Tongue (tissue), 2 donors: ENCODE measurements around the gene GPC5. TPM values are rescaled to one million over a fixed set of nuclear protein-coding genes. Genes with fewer than 3 reads are reported as not detected.

Experiments used
- DNase-seq: peaks from one replicate; pipeline ENCODE4 v3.0.0-alpha.2; 2015
- total RNA-seq: library from RNA; depleted of rRNA; stranded (reverse); fragments of >200 nt; gene quantifications from one replicate; pipeline ENCODE4 v1.2.3, GENCODE V29; 2014

The GPC5 gene
- total RNA-seq, 1 donor from 2014 or later, result 5.4 TPM

DNA sequence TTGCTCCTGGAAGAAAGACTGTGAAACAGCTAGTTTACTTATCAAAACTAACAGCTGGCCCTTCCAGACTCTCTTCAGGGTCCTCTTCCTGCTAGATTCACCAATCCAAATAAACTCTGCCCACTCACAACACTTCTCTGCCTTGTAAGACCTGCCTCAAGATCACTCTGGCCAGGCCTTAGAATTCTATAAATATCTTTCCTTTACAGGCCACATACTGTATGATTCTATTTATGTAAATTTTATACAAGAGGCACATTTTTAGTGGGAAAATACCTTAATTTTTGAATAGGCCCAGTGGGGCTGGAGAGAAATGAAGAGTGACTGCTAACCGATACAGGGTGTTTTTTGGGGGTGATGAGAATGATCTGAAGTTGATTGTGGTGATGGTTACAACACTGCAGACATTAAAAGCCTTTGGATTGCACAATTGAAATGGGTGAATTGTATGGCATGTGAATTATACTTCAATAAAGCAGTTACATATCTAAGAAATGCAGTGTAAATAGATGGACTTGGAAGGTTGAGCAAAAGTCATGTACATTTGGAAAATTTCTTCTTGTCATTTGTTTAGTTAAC is 141.8 kb downstream of the GPC5 start:
- DNase-seq, result no peak

DNA sequence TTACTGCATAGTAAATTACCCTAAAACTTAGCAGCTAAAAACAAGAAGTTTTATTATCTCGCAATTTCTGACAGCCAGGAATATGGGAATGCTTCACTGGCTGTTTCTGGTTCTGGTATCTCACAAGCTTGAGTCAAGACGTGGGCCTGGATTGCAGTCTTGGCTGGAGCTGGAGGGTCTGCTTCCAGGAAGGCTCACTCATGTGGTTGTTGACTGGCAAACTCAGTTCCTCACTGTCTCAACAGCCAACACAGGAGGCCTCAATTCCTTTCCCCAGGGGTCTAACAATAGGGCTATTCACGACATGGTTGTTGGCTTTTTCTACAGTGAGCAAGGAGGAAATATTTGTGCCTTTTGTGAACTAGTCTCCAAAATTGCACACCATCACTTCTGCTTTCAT is 146.3 kb downstream of the GPC5 start:
- no peak for DNase-seq

DNA sequence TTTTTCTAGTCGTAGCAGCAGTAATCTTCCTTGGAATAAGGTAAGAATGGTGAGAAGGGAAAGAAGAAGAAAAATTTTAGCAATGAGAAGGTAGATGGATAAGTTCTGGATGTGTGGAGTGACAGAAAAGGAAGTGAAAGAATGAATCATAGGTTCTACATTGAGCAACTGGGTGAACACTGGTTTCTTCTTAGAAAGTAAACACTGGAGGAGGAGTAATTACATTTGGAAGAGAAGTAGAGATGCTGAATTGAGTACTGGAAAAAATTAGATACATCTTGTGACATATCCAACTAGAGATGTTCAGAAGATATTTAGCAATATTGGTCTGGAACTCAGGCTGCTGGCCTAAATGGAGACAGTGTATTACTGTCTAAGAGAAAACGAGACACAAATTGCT is 148.5 kb downstream of the GPC5 start:
- DNase-seq, result no peak

DNA sequence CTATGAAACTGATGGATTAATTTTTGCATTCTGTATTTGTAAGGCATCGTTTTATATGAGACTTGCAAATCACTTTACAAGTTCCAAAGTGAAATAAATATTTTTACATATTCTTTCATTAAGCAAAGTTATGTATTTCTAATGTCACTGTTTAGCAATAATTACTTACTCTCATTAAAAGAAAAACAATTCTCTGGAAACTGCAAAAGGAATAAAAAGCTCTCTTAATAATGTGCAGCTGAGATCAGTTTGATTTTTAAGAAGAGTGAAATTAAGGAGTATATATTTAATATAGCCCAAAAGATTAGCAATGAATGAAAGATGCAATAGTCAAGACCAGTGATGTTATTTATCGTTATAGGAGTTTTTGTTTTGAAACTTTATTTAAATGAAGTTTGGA is 155.2 kb downstream of the GPC5 start:
- no peak for DNase-seq

DNA sequence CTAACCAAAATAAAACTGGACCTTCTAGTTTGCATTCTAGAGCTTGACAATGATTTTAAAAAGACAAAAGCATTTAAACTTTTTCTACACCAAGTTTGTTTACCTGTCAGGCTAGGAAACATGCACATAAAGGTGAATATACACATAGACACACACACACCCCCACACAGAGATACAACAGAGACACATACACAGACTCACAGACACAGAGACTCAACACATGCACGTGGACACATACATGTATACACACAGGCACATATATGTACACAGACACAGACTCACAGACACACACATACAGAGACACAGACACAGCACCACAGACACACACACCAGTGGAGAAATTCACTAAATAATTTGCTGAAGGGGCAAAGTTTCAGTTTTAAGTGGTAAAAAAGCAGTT is 155.7 kb downstream of the GPC5 start:
- DNase-seq, result no peak

DNA sequence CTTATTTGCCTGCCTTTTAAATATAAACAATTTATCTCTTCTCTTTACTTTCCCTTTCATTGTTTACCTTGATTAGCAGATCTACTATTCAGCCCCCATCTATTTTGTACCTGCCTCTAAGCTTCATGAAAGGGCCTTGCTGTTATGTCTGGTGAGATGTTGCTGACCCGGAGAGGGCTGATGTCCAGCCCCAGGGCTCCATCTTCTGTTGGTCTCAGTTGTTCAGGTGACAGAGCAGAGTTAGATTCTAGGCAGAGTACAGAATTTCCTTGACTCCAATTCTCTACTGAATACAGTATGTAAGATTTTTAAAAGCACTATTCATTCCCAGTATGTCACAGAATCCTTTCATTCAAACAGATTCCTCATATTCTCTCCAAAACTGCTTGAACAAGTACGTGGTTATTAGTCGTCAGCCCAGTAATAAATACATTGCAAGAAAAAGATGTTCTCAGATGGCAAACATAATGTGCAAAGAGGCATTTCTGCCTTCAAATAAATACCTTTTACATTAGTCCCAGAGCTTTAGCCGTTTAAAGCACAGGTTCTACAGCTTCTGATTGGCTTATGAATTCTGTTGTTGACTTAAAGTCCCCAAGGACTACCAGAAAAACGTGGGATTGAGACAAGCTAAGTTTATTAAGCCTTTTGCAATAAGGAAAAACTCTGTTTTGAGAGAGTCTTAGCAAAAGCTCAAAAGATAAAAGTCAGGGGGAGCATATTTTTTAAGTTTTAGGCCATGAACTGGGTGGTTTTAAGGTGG is 159.1 kb downstream of the GPC5 start:
- no peak for DNase-seq

DNA sequence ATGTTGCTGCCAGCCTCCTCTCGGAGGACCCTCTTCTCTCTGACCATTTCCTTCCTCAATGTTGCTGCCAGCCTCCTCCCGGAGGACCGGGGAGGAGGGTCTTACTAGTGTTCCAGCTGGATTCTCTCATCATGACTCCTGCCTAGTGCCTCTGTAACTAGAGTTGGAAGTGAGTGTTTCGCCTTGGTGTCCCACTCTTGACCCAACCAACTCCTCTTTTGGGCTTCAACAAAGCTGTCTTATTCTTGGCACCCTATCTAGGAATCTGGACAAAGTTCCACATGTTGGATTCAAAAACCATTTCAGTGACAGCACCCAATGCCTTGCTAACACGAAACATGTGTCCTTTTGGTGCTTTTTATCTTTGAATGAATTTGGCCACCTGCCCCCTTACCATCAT is 165.4 kb downstream of the GPC5 start:
- DNase-seq, result no peak

DNA sequence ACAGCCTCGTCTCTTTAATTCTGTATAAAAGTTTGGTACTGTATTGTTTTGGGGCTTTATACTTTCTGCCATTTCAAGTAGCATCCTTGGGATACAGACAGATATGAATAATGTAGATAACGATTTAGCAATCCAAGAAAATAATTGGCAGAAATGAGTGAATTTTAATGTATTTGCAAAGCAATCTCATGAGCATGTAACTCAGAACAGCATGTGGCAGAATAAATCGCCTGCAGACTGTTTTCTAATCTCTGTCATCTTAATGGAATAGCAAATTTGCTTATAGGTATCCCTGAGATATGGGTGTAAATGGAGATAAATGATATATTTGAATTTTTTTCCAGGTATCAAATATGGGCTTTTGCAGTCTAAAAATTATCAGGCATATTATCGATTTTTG is 166.0 kb downstream of the GPC5 start:
- no peak for DNase-seq

DNA sequence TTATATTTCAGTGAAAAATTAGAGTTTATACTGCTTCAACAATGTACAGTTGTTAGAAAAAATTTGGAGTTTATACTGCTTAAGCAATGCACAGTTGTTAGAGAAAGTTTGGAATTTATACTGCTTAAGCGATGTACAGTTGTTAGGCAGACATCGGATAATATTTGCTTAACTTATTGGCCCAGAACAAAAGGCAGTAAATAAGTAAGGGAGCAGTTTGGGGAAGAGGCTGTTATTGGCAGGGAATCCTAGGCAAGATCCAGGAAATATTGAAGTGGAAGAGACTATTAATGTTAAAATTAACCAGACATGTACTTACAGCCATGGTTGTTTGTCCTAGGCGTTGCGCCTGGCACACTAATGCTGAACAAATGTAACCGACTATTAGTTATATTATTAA is 166.9 kb downstream of the GPC5 start:
- DNase-seq, result no peak

DNA sequence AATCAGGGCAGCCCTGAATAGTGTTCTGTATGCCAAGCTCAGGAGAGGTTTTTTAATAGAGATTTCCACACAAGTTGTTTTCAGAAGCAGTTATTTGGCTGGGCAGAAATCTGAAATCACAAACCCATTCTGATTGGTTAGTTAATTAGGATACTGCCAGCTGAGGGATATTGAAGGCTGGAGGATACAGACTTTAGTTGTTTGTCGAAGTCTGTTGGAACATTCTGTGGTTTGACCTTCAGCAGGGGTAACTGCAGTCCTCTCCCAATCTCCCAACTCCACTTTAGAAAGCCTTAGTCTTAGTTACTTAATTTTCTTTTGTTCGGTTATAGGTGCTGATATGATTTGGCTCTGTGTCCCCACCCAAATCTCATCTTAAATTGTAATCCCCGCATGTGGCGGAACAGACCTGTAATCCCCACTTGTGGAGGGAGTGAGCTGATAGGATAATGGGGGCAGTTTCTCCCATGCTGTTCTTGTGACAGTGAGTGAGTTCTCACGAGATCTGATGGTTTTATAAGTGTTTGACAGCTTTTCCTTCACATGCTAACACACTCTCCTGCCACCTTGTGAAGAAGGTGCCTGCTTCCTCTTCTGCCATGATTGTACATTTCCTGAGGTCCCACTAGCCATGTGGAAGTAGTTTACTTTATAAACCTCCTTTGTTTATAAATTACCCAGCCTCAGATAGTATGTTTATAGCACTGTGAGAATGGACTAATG is 169.2 kb downstream of the GPC5 start:
- DNase-seq, result no peak

DNA sequence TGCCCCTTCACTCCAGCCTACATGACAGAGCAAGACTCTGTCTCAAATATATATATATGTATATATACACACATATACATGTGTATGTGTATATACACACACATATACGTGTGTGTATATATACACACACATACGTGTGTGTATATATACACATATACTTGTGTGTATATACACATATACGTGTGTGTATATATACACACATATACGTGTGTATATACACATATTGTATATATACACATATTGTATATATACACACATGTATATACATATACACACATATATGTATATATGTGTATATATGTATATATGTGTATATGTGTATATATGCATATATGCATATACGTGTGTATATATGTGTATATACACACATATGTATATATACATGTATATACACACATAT is 173.3 kb downstream of the GPC5 start:
- no peak for DNase-seq

DNA sequence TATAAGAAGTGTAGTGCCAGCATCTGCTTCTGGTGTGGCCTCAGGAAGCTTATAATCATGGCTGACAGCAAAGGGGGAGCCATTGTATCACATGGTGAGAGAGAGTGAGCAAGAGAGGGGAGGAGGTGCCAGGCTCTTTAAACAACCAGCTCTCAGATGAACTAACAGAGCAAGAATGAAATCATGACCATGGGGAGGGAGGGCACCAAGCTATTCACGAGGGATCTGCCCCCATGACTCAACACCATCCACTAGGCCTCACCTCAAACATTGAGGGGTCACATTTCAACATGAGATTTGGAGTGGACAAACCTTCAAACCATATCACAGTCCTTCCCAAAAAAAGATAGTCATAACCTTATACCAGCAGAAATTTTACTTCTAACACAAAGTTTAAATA is 174.0 kb downstream of the GPC5 start:
- DNase-seq, result no peak

DNA sequence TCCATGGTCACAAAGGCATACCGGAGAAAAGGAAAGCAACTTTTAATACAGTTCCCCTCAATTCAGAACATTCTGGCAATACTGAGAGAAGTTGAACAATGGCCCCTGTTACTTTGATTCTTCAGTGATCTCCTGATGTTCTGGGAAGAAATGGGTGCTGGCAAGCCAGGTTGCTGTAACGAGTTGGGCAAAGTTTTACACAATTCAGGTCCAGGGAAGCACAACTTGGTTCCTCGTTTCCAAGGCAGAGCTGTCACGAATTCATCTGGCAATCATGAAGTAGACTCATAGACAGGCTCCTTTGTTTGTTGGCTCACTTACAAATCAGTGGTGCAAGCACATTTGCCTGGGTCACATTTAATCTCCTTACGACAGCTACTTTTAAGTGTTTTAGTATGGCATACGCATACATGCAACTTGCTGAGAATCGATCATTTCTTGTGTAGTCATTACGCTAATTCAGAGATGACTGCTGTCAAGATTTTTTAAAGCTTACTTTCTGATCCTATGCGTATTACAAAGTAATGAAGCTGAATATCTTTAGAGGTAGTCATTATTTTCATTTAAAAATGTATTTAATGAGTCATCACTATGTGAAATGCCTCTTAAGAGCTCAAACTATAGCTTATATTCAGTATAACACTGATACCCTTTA is 174.7 kb downstream of the GPC5 start:
- no peak for DNase-seq

DNA sequence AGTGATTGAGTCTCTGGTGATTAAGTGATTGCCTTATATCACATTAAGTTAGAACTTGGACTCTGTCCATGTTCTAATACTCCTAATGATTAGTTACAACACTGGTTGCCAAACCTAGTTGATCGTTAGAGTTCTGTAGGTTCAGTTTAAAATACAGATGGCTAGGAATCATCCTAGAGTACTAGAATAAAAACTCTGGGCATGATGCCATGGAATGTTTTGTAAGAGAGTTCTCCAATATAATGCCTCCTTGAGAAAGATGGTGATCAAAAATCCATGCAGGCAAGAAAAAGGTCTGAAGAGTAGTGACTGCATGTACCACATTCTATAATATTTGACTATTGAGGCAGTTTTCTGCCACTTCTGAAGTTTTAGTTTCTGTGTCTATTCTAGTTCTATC is 176.3 kb downstream of the GPC5 start:
- no peak for DNase-seq

DNA sequence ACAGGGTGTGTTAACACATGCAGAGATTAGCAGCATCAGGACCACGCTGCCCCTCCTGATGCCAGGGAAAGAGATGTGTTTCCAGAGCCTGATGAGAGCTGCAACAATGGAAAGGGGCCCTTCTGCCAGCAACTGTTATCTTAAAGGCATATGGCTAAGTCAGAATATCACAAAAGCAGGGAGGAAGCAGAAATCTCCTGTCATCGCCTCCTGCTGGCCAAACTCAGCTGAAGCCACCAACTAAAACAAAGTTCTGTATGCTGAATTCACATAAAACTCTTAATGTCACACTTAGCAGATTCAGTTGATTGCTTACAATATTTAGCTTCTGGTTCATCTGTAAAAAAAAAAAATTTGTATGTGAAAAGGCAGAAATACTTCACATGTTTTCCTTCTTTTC is 178.2 kb downstream of the GPC5 start:
- DNase-seq, result no peak

DNA sequence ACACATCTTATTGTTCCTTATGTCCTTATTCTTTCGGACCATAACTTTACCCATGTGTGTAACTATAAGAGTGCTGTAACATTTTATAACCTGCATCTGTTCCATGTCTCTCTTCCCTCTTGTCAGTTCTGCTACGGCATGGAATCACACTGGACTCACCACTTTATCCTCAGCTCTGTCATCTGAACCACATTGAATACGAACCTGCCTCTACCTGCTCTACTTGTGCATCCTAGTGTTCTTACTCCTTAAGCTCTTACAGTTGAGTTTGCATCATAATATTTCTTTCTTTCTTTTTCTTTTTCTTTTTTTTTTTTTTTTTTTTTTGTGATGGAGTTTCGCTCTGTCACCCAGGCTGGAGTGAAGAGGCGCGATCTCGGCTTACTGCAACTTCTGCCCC is 180.9 kb downstream of the GPC5 start:
- DNase-seq, result no peak

DNA sequence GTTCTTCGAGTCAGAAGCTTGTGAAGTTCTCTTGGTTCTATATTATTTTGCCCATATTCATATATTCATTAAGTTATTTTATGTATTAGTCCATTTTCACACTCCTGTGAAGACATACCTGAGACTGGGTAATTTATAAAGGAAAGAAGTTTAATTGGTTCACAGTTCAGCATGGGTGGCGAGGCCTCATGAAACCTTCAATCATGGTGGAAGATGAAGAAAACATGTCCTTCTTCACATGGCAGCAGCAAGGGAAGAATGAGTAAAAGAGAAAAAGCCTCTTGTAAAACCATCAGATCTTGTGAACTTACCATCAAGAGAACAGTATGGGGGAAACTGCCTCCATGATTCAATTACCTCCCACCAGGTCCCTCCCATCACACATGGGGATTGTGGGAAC is 182.3 kb downstream of the GPC5 start:
- no peak for DNase-seq

DNA sequence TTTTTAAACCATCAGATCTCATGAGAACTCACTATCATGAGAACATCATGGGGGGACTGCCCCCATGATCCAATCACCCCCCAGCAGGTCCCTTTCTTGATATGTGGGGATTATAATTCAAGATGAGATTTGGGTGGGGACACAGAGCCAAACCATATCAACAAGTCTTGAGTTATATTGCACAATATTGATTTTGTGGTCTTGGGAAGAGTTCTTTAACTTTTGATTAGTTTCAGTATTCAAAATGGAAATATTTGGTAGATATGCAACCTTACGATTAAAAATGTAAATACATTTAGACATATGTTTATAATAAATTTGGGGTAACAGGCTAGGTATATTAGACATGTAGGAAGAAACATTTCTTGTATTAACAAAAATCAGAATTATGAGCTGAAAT is 188.2 kb downstream of the GPC5 start:
- DNase-seq, result no peak

DNA sequence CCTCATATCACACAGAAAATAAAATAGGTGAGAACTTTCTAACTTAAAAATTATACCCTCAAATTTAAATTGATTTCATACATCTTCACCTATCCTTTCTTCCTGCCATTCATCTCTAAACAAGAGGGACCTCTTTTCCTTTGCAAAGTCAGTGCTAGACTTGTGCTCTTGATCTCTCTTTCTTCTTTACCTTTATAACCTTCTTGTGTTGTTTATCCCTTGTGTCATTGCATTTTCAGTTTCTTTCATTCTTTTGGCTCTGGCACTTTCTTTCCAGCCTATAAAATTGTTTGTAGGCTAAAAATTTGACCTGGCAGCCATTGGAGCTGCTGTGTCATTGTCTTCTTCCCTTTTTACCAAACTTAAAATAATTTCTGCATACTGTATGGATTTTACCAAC is 190.1 kb downstream of the GPC5 start:
- DNase-seq, result no peak

DNA sequence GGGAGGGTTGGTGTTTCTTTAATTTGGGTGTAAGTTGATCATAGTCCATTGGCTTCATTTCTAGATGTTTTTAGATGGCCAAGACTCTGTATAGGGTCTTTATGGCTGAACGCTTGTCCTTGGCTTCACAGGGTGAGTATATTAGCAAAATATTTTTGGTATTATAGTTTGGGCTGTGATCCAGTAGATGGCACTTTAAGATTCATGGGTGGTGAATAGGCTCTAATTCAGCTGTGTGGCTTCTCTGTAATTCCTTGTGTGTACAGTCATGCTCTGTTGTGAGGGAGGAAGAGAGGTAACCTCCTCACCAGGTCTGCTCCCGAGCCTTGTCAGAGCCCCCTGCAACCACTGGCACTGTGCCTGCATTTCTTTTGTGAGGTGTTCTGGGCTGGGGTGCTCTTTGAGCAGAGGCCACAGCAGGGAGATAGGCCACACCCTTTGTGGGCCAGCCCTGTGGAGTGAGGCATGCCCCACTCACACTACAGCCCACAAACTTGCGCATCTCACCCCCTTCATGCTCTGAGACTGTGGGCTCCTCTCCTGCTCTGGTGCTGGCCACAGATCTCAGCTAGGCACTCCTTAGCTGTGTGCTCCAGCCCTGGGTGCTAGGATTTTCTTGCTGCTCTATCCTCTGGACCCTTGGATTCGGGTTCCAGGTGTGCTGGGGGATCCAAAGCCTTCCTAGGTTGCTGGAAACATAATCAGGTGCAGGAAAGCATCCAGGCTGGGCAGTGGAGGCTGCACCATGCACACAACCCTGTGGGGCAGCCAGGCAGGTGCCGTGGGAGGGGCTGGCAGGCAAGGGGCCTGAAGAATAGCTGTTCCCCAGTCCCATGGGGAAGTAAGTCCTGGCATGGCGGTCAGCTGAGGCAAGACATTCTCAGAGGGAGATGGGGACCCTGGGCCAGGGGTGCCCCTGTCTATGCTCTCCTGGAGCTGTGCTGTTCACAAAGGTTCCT is 193.9 kb downstream of the GPC5 start:
- DNase-seq, result no peak

DNA sequence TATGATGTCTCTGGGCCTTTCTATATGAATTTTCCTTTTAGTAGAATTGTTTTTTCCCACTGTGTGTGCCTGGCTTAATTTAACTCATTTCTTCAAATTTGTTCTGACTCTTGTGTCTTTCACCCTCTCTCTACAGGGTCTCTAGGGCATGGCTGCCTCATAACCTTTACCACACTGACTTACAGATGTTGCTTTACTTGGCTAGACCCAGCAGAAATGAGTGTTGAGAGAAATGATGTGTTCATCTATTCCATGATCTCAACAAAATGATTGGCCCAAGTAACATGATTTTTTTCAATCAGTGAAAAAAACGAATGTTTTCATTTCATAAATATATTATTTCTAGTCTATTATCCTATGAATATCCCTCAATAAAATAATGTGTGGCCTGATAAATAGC is 195.0 kb downstream of the GPC5 start:
- DNase-seq, result peak; percentile 17

DNA sequence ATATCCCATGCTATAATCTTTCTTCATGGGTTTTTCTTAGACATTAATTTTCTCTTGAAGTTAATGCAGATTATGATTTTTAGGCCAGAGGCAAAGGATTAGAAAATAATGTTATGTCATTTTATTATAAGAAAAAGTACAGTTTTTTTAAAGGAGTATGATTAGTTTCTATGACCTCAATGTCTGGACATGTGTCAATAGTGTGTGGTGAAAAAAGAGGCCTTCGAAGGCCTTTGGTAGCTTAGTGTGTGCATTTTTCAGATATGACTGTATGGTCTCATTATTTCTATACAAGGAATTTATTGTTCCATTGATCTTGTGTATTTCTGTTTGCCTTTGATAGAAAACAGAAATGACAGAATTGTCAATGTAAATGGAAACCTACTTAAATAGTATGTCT is 195.6 kb downstream of the GPC5 start:
- no peak for DNase-seq
